Trophoblast cell (in vitro differentiated cells and primary cell): ENCODE measurements around the gene TOMM70.
A peak's percentile ranks its signal among the peaks of the same experiment; 100 is the strongest.

Experiments
- DNase-seq, 2 donors: peaks; one replicate each; pipeline ENCODE4 v3.0.0-alpha.2; 2016
- H2AFZ ChIP-seq: 2 replicates; pipeline ENCODE4 v1.6.1; 2013; ENCODE audit warnings: low read length, moderate library complexity, mild to moderate bottlenecking; ENCODE audit not compliant: insufficient read depth, poor library complexity
- H2AK5ac ChIP-seq: 2 replicates; pipeline ENCODE4 v1.6.1; 2013; ENCODE audit warnings: mild to moderate bottlenecking, low read length
- H2BK120ac ChIP-seq: 2 replicates; pipeline ENCODE4 v1.6.1; 2013; ENCODE audit warnings: low read length, mild to moderate bottlenecking, moderate library complexity; ENCODE audit not compliant: insufficient read depth, poor library complexity
- H2BK12ac ChIP-seq: 2 replicates; pipeline ENCODE4 v1.6.1; 2013; ENCODE audit warnings: mild to moderate bottlenecking, low read length, moderate library complexity
- H2BK5ac ChIP-seq: 2 replicates; pipeline ENCODE4 v1.6.1; 2013; ENCODE audit warnings: low read length, low read depth, moderate library complexity, mild to moderate bottlenecking; ENCODE audit not compliant: poor library complexity
- H3K14ac ChIP-seq: 2 replicates; pipeline ENCODE4 v1.6.1; 2013; ENCODE audit warnings: mild to moderate bottlenecking, low read length
- H3K18ac ChIP-seq: 2 replicates; pipeline ENCODE4 v1.6.1; 2013; ENCODE audit warnings: mild to moderate bottlenecking, low read length
- H3K23ac ChIP-seq: 2 replicates; pipeline ENCODE4 v1.6.1; 2013; ENCODE audit warnings: low read length
- H3K27ac ChIP-seq: 2 replicates; pipeline ENCODE4 v1.5.1; 2013; ENCODE audit warnings: low read depth, mild to moderate bottlenecking, inconsistent platforms, low read length, moderate library complexity
- H3K27me3 ChIP-seq: 2 replicates; pipeline ENCODE4 v1.6.1; 2013; ENCODE audit warnings: inconsistent platforms, mild to moderate bottlenecking, low read length, moderate library complexity; ENCODE audit not compliant: insufficient read depth
- H3K36me3 ChIP-seq, 2 experiments: 1 replicate in 1 of 2; 2 replicates in 1 of 2; pipeline ENCODE4 v1.6.1; 2013; ENCODE audit warnings: low read length in 2 of 2, mild to moderate bottlenecking in 2 of 2, moderate library complexity in 1 of 2; ENCODE audit not compliant: insufficient read depth in 2 of 2, control insufficient read depth in 1 of 2
- H3K4ac ChIP-seq: 2 replicates; pipeline ENCODE4 v1.6.1; 2013; ENCODE audit warnings: low read depth, mild to moderate bottlenecking, low read length, moderate library complexity
- H3K4me1 ChIP-seq, 2 experiments: 1 replicate in 1 of 2; 2 replicates in 1 of 2; pipeline ENCODE4 v1.6.1; 2013; ENCODE audit warnings: low read length in 2 of 2, mild to moderate bottlenecking in 2 of 2, moderate library complexity in 1 of 2; ENCODE audit not compliant: insufficient read depth in 2 of 2, control insufficient read depth in 1 of 2
- H3K4me2 ChIP-seq: 2 replicates; pipeline ENCODE4 v1.6.1; 2013; ENCODE audit warnings: inconsistent platforms, mild to moderate bottlenecking, low read length, moderate library complexity
- H3K4me3 ChIP-seq: 2 replicates; pipeline ENCODE4 v1.5.1; 2013; ENCODE audit warnings: mild to moderate bottlenecking, low read depth, low read length, inconsistent platforms
- H3K79me1 ChIP-seq: one replicate; pipeline ENCODE4 v1.6.1; 2013; ENCODE audit warnings: low read length
- H3K79me2 ChIP-seq: 2 replicates; pipeline ENCODE4 v1.6.1; 2013; ENCODE audit warnings: low read length, mild to moderate bottlenecking; ENCODE audit not compliant: control insufficient read depth, insufficient read depth, poor library complexity
- H3K9ac ChIP-seq: 2 replicates; pipeline ENCODE4 v1.6.1; 2013; ENCODE audit warnings: mild to moderate bottlenecking, low read length
- H3K9me3 ChIP-seq: 2 replicates; pipeline ENCODE4 v1.6.1; 2013; ENCODE audit warnings: low read depth, mild to moderate bottlenecking, control low read depth, inconsistent platforms, low read length; ENCODE audit not compliant: insufficient read depth
- H4K12ac ChIP-seq: 2 replicates; pipeline ENCODE4 v1.6.1; 2013; ENCODE audit warnings: low read depth, mild to moderate bottlenecking, low read length, moderate library complexity
- H4K8ac ChIP-seq: 2 replicates; pipeline ENCODE4 v1.6.1; 2013; ENCODE audit warnings: low read depth, mild to moderate bottlenecking, low read length, moderate library complexity
- H4K91ac ChIP-seq: one replicate; pipeline ENCODE4 v1.6.1; 2013; ENCODE audit warnings: low read depth, mild to moderate bottlenecking, low read length, moderate library complexity
- WGBS: extraction: QIAGEN DNeasy Blood & Tissue Kit; methylation state at CpG from one replicate; pipeline ENCODE4 v1.1.7; 2013; ENCODE audit warnings: missing lambda C conversion rate; ENCODE audit not compliant: insufficient read length, insufficient coverage; ENCODE audit errors: extremely low coverage; 5-methylcytosine and 5-hydroxymethylcytosine counted together

The TOMM70 gene

DNA sequence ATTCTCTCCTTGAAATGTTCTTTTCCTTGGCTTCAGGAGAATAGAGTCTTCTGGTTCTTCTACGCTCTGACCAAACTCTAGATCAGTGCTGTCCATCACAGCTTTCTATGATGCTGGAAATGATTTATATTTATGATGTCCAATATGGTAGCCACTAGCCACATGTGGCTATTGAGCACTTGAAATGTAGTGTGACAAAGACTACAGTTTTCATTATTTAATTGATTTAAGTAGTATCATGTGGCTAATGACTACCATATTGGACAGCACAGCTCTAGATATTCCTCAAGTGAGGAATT, 3.3 kb upstream of the TOMM70 start:
- no peak overlapping the region for H4K12ac ChIP-seq
- H3K4me1 ChIP-seq, result peaks cover 4 to 5% of the 10 kb centered on the region in 2 experiments
- no peak overlapping the region for H4K8ac ChIP-seq
- peaks cover 0 to 1% of the 10 kb centered on the region in 2 experiments for H3K36me3 ChIP-seq
- no peak overlapping the region for H2BK12ac ChIP-seq
- peaks cover 14% of the 10 kb centered on the region for H3K79me2 ChIP-seq
- H3K27ac ChIP-seq, result no peak overlapping the region
- no peak for DNase-seq
- H3K4ac ChIP-seq, result no peak overlapping the region
- H3K79me1 ChIP-seq, result peaks cover 10% of the 10 kb centered on the region
- H3K23ac ChIP-seq, result no peak overlapping the region
- H2AK5ac ChIP-seq, result no peak overlapping the region
- no peak overlapping the region for H2BK5ac ChIP-seq
- no peak overlapping the region for H2BK120ac ChIP-seq
- H3K27me3 ChIP-seq, result no peaks in the 10 kb centered on the region
- H3K14ac ChIP-seq, result no peak overlapping the region
- no peak overlapping the region for H3K4me3 ChIP-seq
- no CpG with 5 or more reads among the region's 1 CpG for WGBS
- H3K4me2 ChIP-seq, result no peak overlapping the region
- no peak overlapping the region for H3K18ac ChIP-seq
- no peak overlapping the region for H3K9ac ChIP-seq
- H3K9me3 ChIP-seq, result no peaks in the 10 kb centered on the region
- no peak overlapping the region for H4K91ac ChIP-seq
- no peak overlapping the region for H2AFZ ChIP-seq

DNA sequence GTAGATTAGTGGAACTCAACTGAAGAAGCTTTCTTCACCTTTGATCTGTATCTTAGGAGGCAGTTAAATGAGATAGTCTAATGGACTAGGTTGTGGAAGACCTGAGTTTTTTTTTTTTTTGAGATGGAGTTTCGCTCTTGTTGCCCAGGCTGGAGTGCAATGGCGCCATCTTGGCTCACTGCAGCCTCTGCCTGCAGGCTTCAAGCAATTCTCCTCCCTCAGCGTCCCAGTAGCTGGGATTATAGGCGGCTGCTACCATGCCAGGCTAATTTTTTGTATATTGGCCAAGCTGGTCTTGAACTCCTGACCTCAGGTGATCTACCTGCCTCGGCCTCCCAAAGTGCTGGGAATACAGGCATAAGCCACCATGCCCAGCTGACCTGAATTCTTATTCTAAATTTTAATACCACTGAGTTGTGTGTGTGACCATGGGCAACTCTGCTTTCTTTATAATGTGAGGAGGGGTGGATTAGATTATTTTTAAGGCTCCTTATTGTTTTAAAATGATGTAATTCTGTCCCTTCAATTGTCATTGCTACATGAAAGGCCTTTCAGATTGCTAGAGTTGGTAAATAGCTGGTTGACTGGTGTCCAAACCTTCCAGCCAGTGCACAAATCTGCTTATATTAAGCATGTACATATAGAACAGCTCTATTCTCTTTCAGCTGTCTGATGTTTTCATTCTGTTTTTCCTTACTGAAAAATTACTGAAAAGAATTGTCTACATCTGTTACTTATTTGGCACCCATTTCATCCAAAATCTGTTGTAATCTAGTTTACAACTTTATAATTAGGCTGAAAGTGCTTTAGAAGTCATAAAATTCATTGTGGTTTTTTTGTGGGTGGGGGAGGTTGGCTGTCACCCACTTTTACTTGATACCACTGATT, 2.7 kb upstream of the TOMM70 start:
- H3K23ac ChIP-seq, result no peak overlapping the region
- no peak overlapping the region for H3K4me3 ChIP-seq
- H3K14ac ChIP-seq, result no peak overlapping the region
- peaks cover 4 to 5% of the 10 kb centered on the region in 2 experiments for H3K4me1 ChIP-seq
- no peak for DNase-seq
- H3K9ac ChIP-seq, result no peak overlapping the region
- no peak overlapping the region for H2AFZ ChIP-seq
- WGBS, result no CpG with 5 or more reads among the region's 5 CpGs
- H2BK12ac ChIP-seq, result no peak overlapping the region
- no peak overlapping the region for H3K4me2 ChIP-seq
- H4K12ac ChIP-seq, result no peak overlapping the region
- no peak overlapping the region for H2BK5ac ChIP-seq
- no peaks in the 10 kb centered on the region for H3K9me3 ChIP-seq
- H3K36me3 ChIP-seq, result peaks cover 0 to 1% of the 10 kb centered on the region in 2 experiments
- no peak overlapping the region for H4K8ac ChIP-seq
- peaks cover 14% of the 10 kb centered on the region for H3K79me2 ChIP-seq
- no peak overlapping the region for H2BK120ac ChIP-seq
- no peak overlapping the region for H3K4ac ChIP-seq
- H3K18ac ChIP-seq, result no peak overlapping the region
- no peaks in the 10 kb centered on the region for H3K27me3 ChIP-seq
- no peak overlapping the region for H4K91ac ChIP-seq
- peaks cover 10% of the 10 kb centered on the region for H3K79me1 ChIP-seq
- H2AK5ac ChIP-seq, result peak overlapping the region; percentile 24
- no peak overlapping the region for H3K27ac ChIP-seq

- Histone ChIP-seq H3K9ac (no peak overlapping the region), H3K14ac (no peak overlapping the region), H3K4me2 (peak overlapping the region; percentile 96), H3K9me3 (no peaks in the 10 kb centered on the region), H3K4me1 (peaks cover 4 to 5% of the 10 kb centered on the region in 2 experiments), H4K12ac (no peak overlapping the region), H3K4ac (no peak overlapping the region), H4K8ac (no peak overlapping the region), H2BK120ac (no peak overlapping the region), H3K36me3 (no peaks in the 10 kb centered on the region), H2AK5ac (no peak overlapping the region), H3K27me3 (no peaks in the 10 kb centered on the region), H4K91ac (no peak overlapping the region), H2AFZ (no peak overlapping the region), H3K79me2 (peaks cover 14% of the 10 kb centered on the region), H2BK12ac (no peak overlapping the region), H3K4me3 (no peak overlapping the region), H3K23ac (no peak overlapping the region), H3K18ac (no peak overlapping the region), H3K79me1 (peaks cover 10% of the 10 kb centered on the region), H3K27ac (no peak overlapping the region), H2BK5ac (no peak overlapping the region)
- no CpG with 5 or more reads among the region's 2 CpGs for WGBS
- DNase-seq, result no peak
These were observed 2.0 kb upstream of the TOMM70 start for GRCh38 chr3:100402891-100403290.

- Histone ChIP-seq H3K27ac (peak overlapping the region; percentile 34), H4K12ac (no peak overlapping the region), H2BK12ac (no peak overlapping the region), H3K4me1 (peaks cover 4 to 5% of the 10 kb centered on the region in 2 experiments), H2BK120ac (no peak overlapping the region), H3K9ac (no peak overlapping the region), H3K4ac (no peak overlapping the region), H3K18ac (no peak overlapping the region), H3K27me3 (no peaks in the 10 kb centered on the region), H3K4me2 (peak overlapping the region; percentile 96), H4K8ac (no peak overlapping the region), H3K23ac (no peak overlapping the region), H2AFZ (no peak overlapping the region), H3K79me2 (peaks cover 14% of the 10 kb centered on the region), H4K91ac (no peak overlapping the region), H3K4me3 (no peak overlapping the region), H2BK5ac (no peak overlapping the region), H2AK5ac (no peak overlapping the region), H3K9me3 (no peaks in the 10 kb centered on the region), H3K79me1 (peaks cover 10% of the 10 kb centered on the region), H3K36me3 (no peaks in the 10 kb centered on the region), H3K14ac (no peak overlapping the region)
- WGBS, result no CpG with 5 or more reads among the region's 2 CpGs
- peak in 1 of 2 donors; percentile 76 for DNase-seq
These were observed 1.4 kb upstream of the TOMM70 start for GRCh38 chr3:100402256-100402655.
